Endometrium (tissue), 2 donors: ENCODE results near the gene MAP4K5.

Experiments
- FAIRE-seq: peaks from 2 replicates; lab custom pipeline; 2012; peaks lifted over from hg19 to GRCh38; lab: Jason Lieb, UNC
- donor health status: control.
- donor health status: control.

The MAP4K5 gene

GRCh38 chr14:50399251-50400032 lies 132.9 kb downstream of the MAP4K5 start:
- no peak for FAIRE-seq

- no peak for FAIRE-seq
Observed at GRCh38 chr14:50398189-50398580, 134.2 kb downstream of the MAP4K5 start.

- no peak for FAIRE-seq
Observed at GRCh38 chr14:50397390-50398188, 134.8 kb downstream of the MAP4K5 start.

- FAIRE-seq = no peak
Observed at GRCh38 chr14:50396631-50397389, 135.6 kb downstream of the MAP4K5 start, which contains the start of gene CDKL1. Gene CDKL1 (minus strand): TSS chr14:50396881. CDS start chr14:50395868, 1,013 bp downstream.

- no peak for FAIRE-seq
Observed at GRCh38 chr14:50395448-50395847, 136.9 kb downstream of the MAP4K5 start.

- FAIRE-seq = no peak
Observed at GRCh38 chr14:50394713-50395112, 137.7 kb downstream of the MAP4K5 start.

GRCh38 chr14:50389668-50390441 lies 142.5 kb downstream of the MAP4K5 start:
- no peak for FAIRE-seq

- no peak for FAIRE-seq
Observed at GRCh38 chr14:50388256-50388931, 144.0 kb downstream of the MAP4K5 start.

GRCh38 chr14:50387548-50387947 lies 144.8 kb downstream of the MAP4K5 start:
- FAIRE-seq = no peak

GRCh38 chr14:50383618-50384225 lies 148.6 kb downstream of the MAP4K5 start:
- FAIRE-seq = no peak

GRCh38 chr14:50381823-50382287 lies 150.5 kb downstream of the MAP4K5 start:
- no peak for FAIRE-seq

GRCh38 chr14:50381008-50381407 lies 151.4 kb downstream of the MAP4K5 start:
- FAIRE-seq = no peak

- FAIRE-seq = no peak
Observed at GRCh38 chr14:50380455-50380854, 151.9 kb downstream of the MAP4K5 start.

GRCh38 chr14:50379563-50379962 lies 152.8 kb downstream of the MAP4K5 start:
- no peak for FAIRE-seq

GRCh38 chr14:50377550-50378085 lies 154.8 kb downstream of the MAP4K5 start:
- FAIRE-seq = no peak

- no peak for FAIRE-seq
Observed at GRCh38 chr14:50375760-50376159, 156.6 kb downstream of the MAP4K5 start.

GRCh38 chr14:50373959-50374358 lies 158.4 kb downstream of the MAP4K5 start:
- FAIRE-seq = no peak

GRCh38 chr14:50371546-50371945 lies 160.8 kb downstream of the MAP4K5 start:
- no peak for FAIRE-seq
